Caki2 (cell line): Measurements from ENCODE around the gene CRISPLD2. TPM values are rescaled to one million over a fixed set of nuclear protein-coding genes. Genes with fewer than 3 reads are reported as not detected.
"Not testable (repeated sequence)": the region's sequence is repeated elsewhere in the genome, so short reads cannot be mapped to it uniquely, and the experiment has no call there.

ENCODE experiments used
- DNase-seq: peaks from one replicate; pipeline ENCODE4 v3.0.0-alpha.2; 2015; ENCODE audit warnings: low read depth
- in situ Hi-C: cut with HindIII; loops from 2 replicates; pipeline ENCODE4 v1.10.0; 2016; ENCODE audit warnings: low sequenced_read_pairs, low pct_unique_long_range_greater_than_20kb, mixed read lengths
- total RNA-seq: library from RNA; depleted of rRNA; stranded (reverse); fragments of >200 nt; shearing (Covaris generic); gene quantifications from 2 replicates; pipeline ENCODE4 v1.2.3, GENCODE V29; 2014; ENCODE audit warnings: low replicate concordance

CRISPLD2 gene
- total RNA-seq, 1 experiment from 2014 or later = 5.1 TPM

GRCh38 chr16:84818133-84818532 lies 1.7 kb upstream of the CRISPLD2 start:
- no peak for DNase-seq
- in situ Hi-C loops = no loop called here

DNA sequence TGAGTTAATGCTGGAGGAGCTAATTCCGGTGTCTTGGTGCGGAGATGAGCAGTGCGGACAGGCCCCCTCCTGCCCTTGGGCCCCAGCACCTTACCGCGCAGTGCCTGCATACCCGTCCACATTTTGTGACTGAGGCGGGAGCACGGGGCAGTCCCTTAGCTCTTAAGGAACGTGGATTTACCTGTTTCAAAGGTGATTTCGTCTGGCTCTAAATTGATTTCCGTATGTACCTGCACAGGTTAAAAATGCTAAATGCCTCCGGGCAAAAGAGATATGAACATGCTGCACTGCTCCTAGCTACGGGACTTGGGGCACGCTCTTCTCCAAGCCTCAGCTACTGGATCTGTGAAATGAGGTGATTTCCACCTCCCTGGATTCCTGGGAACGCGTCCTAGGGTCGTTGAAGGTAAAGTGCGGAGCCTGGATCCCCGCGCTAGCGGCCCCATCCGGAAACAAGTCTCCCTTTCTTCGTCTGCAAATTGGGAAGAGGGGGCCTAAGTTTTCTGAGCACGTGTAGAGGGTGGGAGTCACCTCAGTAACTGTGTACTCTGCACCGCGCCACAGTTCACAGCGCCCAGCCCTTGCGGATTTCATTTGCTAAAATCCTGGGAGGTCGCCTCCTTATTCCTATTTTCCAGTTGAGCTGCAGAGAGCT lies 669 bp upstream of the CRISPLD2 start:
- DNase-seq = no peak
- in situ Hi-C loops = no loop called here

- no peak for DNase-seq
- in situ Hi-C loops = no loop called here
Measured at GRCh38 chr16:84820305-84820684, 510 bp downstream of the CRISPLD2 start.

DNA sequence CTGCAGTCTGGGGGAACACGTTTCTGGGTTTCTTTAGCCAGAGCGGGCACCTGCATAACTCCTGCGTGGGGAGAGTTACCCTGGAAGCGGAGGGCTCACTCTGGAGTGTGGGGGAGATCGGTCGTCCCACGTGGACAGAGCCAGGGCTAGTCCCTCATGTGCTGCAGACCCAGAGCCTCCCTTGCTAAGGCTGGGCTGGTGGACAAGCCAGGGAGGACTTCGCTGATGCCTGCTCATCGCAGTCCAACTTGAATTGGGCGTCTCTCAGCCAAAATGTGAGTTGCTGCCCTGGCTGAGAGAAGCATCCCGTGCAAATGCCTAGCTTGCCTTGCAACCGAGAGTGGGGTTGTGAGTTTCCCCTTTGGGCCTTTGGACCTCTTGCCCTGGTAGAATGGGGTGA lies 986 bp downstream of the CRISPLD2 start:
- in situ Hi-C loops = no loop called here
- DNase-seq = no peak

DNA sequence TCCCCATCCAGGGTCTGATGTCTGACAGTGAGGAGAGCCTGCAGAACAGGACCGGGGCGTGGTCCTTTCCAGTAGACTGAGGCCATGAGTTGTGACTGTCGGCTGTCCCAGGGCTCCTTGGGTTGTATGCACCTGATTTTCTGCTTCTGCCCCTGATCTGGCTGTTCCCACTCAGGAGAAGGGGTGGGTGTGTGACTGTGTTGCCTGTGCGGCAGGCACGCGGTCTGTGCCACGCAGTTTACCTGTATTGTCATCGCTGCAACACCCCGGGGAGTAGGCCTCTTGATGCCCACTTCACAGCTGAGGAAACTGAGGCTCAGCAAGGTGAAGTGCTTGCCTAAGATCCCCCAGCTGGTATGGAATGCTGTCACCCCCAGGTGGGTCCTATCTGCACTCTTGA lies 1.4 kb downstream of the CRISPLD2 start:
- in situ Hi-C loops = no loop called here
- no peak for DNase-seq

- DNase-seq = no peak
- in situ Hi-C loops = no loop called here
Measured at GRCh38 chr16:84821728-84822689, 2.2 kb downstream of the CRISPLD2 start.

- no peak for DNase-seq
- in situ Hi-C loops = no loop called here
Measured at GRCh38 chr16:84822990-84823389, 3.2 kb downstream of the CRISPLD2 start.

GRCh38 chr16:84823484-84823883 lies 3.7 kb downstream of the CRISPLD2 start:
- DNase-seq = no peak
- in situ Hi-C loops = no loop called here

- no peak for DNase-seq
- in situ Hi-C loops = no loop called here
Measured at GRCh38 chr16:84823926-84824325, 4.1 kb downstream of the CRISPLD2 start.

DNA sequence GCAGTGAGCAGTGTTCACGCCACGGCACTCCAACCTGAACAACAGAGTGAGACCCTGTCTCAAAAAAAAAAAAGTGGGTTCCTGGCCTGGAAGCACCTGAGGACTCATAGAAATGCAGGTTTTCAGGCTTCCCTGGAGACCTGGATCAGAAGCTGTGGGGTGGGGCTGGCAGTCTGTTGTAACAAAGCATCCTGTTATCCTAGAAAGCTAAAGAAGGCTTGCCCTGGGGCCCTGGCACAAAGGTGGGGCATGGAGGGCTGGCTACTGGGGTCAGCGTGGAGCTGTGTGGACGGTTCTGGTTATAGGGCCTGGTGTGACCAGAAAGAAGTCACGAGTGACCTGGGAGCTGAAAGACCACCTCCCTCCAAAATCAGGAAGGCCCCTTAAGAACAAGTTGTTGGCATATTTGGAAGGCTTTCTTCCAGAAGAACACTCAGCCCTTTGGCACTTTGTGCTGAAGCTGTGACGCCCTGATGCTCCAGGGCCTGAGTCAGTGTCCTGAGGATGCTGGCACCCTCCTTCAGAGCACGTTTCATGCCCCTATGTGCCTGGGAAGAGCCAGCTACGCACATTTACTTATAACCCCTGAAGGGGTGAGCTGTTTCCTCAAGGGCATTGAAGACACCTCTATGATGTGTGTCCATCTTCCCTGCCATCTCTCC lies 6.2 kb downstream of the CRISPLD2 start:
- no peak for DNase-seq
- in situ Hi-C loops = no loop called here

- no peak for DNase-seq
- in situ Hi-C loops = no loop called here
Measured at GRCh38 chr16:84826558-84826941, 6.8 kb downstream of the CRISPLD2 start.

DNA sequence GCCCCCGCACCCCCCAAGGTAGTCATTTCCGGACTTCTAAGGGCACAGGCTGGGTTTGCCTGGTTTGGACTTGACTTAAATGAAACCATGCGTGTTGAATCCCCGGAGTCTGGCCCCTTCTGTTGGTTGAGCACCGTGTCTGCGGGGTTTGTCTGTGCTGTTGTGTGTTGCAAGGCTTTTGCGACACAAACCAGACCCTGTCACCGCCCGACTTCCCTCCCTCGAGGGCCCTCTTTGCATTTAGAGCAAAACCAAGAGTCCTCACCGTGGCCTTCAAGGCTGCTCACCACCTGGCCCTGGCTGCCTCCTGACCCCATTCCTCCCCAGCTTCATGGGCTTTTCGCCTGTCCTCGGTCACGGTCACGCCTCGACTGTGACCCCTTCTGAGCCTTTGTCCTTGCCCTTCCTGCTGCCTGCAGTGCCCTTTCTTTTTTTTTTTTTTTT lies 7.4 kb downstream of the CRISPLD2 start:
- DNase-seq = no peak
- in situ Hi-C loops = no loop called here

- DNase-seq = no peak
Measured at GRCh38 chr16:84827897-84828296, 8.1 kb downstream of the CRISPLD2 start.

DNA sequence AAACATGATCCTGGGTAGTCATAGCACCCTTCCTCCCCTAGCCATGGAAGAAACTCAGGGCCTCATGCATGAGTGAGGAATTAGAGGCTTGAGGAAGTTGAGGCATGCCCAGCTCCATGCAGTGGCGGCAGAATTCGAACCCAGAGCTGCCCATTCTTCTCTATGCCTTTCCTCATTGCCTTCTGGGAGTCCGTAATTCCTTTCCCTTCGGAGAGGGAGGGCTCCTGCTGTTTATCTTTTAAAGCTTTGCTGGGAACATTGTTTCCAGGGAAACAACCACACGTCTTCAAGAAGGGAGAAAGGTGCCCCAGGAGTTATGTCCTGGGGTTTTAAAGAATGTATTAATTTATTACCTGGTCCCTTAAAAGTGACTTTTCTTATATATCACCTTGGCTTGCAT lies 8.5 kb downstream of the CRISPLD2 start:
- in situ Hi-C loops = no loop called here
- no peak for DNase-seq

More at GRCh38 chr16:84827897-84828296, 8.1 kb downstream of the CRISPLD2 start:
- in situ Hi-C loops = no loop called here

DNA sequence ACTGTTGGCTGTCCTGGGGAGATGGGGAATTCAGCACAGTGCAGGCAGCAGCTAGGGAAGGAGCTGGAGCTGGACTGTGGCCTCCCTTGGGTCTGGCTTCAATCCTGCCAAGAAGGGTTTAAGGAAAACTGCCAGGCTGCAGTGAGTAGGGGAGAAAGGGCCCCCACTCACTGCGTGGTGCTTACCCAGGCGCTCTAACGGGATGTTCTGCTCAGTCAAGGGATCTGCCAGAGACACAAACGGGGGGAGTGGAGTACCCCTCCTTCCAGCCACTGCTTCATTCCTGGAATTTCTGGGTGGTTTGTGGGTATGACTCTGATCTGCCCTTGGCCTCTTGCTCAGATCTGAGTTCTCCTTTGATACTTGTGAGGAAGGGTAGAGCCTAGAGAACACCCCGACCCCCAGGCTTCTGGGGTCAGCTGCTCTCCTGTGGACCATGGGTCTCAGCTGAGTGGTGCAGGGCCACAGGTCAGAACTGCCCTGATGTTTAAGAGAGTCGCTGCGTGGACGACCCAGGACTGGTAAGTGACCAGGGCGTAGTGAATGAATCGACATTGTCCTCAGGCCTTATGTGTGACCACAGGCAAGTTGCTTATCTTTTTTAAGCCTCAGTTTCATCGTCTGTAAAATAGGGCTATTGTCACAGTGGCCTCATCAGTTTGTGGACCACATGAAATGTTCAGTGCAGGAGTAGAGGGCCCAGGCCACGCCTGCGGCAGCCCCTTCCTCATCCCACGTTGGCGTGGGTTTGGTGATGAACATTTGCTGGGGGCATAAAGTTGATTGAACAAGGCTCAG lies 9.6 kb downstream of the CRISPLD2 start:
- in situ Hi-C loops = no loop called here
- DNase-seq = no peak

- no peak for DNase-seq
- in situ Hi-C loops = no loop called here
Measured at GRCh38 chr16:84830765-84831384, 11.1 kb downstream of the CRISPLD2 start.

GRCh38 chr16:84831728-84832127 lies 11.9 kb downstream of the CRISPLD2 start:
- DNase-seq, in situ Hi-C loops: not testable (repeated sequence)
